SK-N-SH (cell line): Measurements from ENCODE around the gene KAT2A. TPM values are rescaled to one million over a fixed set of nuclear protein-coding genes. Genes with fewer than 3 reads are reported as not detected.

ENCODE experiments used
- CTCF ChIA-PET: fragments of 300-600, 350-600 bp; formaldehyde crosslinking; extraction: SDS; loops from one replicate; lab custom pipeline; 2021; lab: Yijun Ruan, JAX
- POLR2A ChIA-PET: fragments of 350-600 bp; sonication (Branson Sonifier 250); formaldehyde crosslinking; extraction: SDS; loops from one replicate; lab custom pipeline; 2020; ENCODE audit warnings: antibody characterized with exemption, inconsistent platforms; lab: Yijun Ruan, JAX
- DNase-seq: peaks from one replicate; pipeline ENCODE4 v3.0.0; 2012
- H2AFZ ChIP-seq: fragments of 200-600 bp; sonication (generic); 2 replicates; pipeline ENCODE4 v1.8.1; 2016; ENCODE audit warnings: antibody characterized with exemption, mild to moderate bottlenecking, low read depth
- H3F3A ChIP-seq: fragments of 200-600 bp; sonication (generic); replicated peaks from 2 replicates; pipeline ENCODE3; 2016; ENCODE audit warnings: antibody characterized with exemption, mild to moderate bottlenecking; ENCODE audit not compliant: insufficient read depth
- H3K27ac ChIP-seq, 2 experiments: fragments of 200-500 bp in 1 of 2; fragments of 200-600 bp in 1 of 2; sonication (Bioruptor generic) in 1 of 2; sonication (generic), shearing (Covaris generic) in 1 of 2; 2 replicates each; pipeline versions ENCODE4 v1.5.1 to v1.6.1; 2014 to 2016; ENCODE audit warnings: low read depth in 2 of 2, inconsistent platforms in 1 of 2, low read length in 1 of 2, mild to moderate bottlenecking in 1 of 2, mixed read lengths in 1 of 2
- H3K27me3 ChIP-seq: fragments of 200-600 bp; sonication (generic), shearing (Covaris generic); 2 replicates; pipeline ENCODE4 v1.6.1; 2016; ENCODE audit warnings: mixed run types; ENCODE audit not compliant: insufficient read depth
- H3K36me3 ChIP-seq, 2 experiments: fragments of 200-500 bp in 1 of 2; fragments of 200-600 bp in 1 of 2; sonication (Bioruptor generic) in 1 of 2; sonication (generic) in 1 of 2; replicated peaks in 1 of 2; 2 replicates each; pipeline versions ENCODE3 to v1.5.1; 2014 to 2016; ENCODE audit warnings: low read length in 1 of 2, mild to moderate bottlenecking in 1 of 2; ENCODE audit not compliant: insufficient read depth in 2 of 2, control insufficient read depth in 1 of 2
- H3K4me1 ChIP-seq, 2 experiments: fragments of 200-500 bp in 1 of 2; fragments of 200-600 bp in 1 of 2; sonication (Bioruptor generic) in 1 of 2; sonication (generic), shearing (Covaris generic) in 1 of 2; 2 replicates each; pipeline versions ENCODE4 v1.5.1 to v1.6.1; 2014 to 2016; ENCODE audit warnings: low read depth in 1 of 2, low read length in 1 of 2, mixed run types in 1 of 2; ENCODE audit not compliant: insufficient read depth in 2 of 2, control insufficient read depth in 1 of 2
- H3K4me2 ChIP-seq: fragments of 200-600 bp; sonication (generic), shearing (Covaris generic); 2 replicates; pipeline ENCODE4 v1.6.1; 2017; ENCODE audit warnings: mixed run types
- H3K4me3 ChIP-seq, 2 experiments: fragments of 200-500 bp in 1 of 2; fragments of 200-600 bp in 1 of 2; sonication (Bioruptor generic) in 1 of 2; sonication (generic), shearing (Covaris generic) in 1 of 2; 2 replicates each; pipeline versions ENCODE4 v1.5.1 to v1.8.1; 2014 to 2016; ENCODE audit warnings: low read depth in 2 of 2, inconsistent platforms in 1 of 2, low read length in 1 of 2, mild to moderate bottlenecking in 1 of 2, mixed read lengths in 1 of 2, moderate library complexity in 1 of 2
- H3K79me2 ChIP-seq: fragments of 200-600 bp; sonication (generic); 2 replicates; pipeline ENCODE4 v1.8.1; 2017; ENCODE audit warnings: mild to moderate bottlenecking; ENCODE audit not compliant: insufficient read depth
- H3K9ac ChIP-seq: fragments of 200-600 bp; sonication (generic); 2 replicates; pipeline ENCODE4 v1.6.1; 2017; ENCODE audit warnings: mixed run types
- H3K9me2 ChIP-seq: fragments of 200-600 bp; sonication (generic); 2 replicates; pipeline ENCODE4 v1.6.1; 2017; ENCODE audit warnings: mixed run types
- H3K9me3 ChIP-seq: fragments of 200-600 bp; sonication (generic); 2 replicates; pipeline ENCODE4 v1.6.1; 2017; ENCODE audit warnings: mixed run types, mild to moderate bottlenecking, moderate library complexity
- H4K20me1 ChIP-seq: fragments of 200-600 bp; sonication (generic); 2 replicates; pipeline ENCODE4 v1.6.1; 2017; ENCODE audit warnings: mild to moderate bottlenecking, mixed run types; ENCODE audit not compliant: insufficient read depth
- EZH2phosphoT487 ChIP-seq: fragments of 200-600 bp; sonication (generic); IDR thresholded peaks from 2 replicates; pipeline ENCODE4 v1.6.1; 2017; ENCODE audit warnings: low read depth, mixed run types, mild to moderate bottlenecking, antibody characterized with exemption, moderate library complexity, borderline replicate concordance
- FOXJ3 ChIP-seq: sonication (generic); formaldehyde crosslinking; IDR thresholded peaks from 2 replicates; pipeline ENCODE4 v1.5.1; 2020; ENCODE audit warnings: mild to moderate bottlenecking, missing genetic modification reagents
- FOXM1 ChIP-seq: IDR thresholded peaks from 2 replicates; pipeline ENCODE4 v1.4.0; 2012; ENCODE audit warnings: low read depth, mild to moderate bottlenecking
- IRF3 ChIP-seq: fragments of 150-350 bp; IDR thresholded peaks from 2 replicates; pipeline ENCODE4 v1.6.1; 2016; ENCODE audit warnings: mild to moderate bottlenecking, low read depth, low read length
- JUND ChIP-seq: IDR thresholded peaks from 2 replicates; pipeline ENCODE4 v1.4.0; 2012
- MEF2A ChIP-seq: IDR thresholded peaks from 2 replicates; pipeline ENCODE4 v1.4.0; 2012; ENCODE audit warnings: low read depth, borderline replicate concordance
- RAD21 ChIP-seq: IDR thresholded peaks from 2 replicates; pipeline ENCODE4 v1.6.1; 2012; ENCODE audit warnings: mild to moderate bottlenecking, low read length
- RXRA ChIP-seq: IDR thresholded peaks from 2 replicates; pipeline ENCODE4 v1.4.0; 2012; ENCODE audit warnings: low read depth, mild to moderate bottlenecking, borderline replicate concordance
- TCF12 ChIP-seq: IDR thresholded peaks from 2 replicates; pipeline ENCODE4 v1.4.0; 2012
- WGBS: methylation state at CpG from one replicate; pipeline ENCODE4 v1.1.6; 2017; ENCODE audit warnings: low lambda C conversion rate; 5-methylcytosine and 5-hydroxymethylcytosine counted together
- polyA plus RNA-seq, 3 experiments: library from polyadenylated mRNA; depleted of rRNA; stranded (reverse); fragments of >200 nt; gene quantifications; 2 replicates each; pipeline ENCODE4 v1.2.3, GENCODE V29; 2012

KAT2A gene
- polyA plus RNA-seq, 1 of the 3 experiments (the other 2 are of a cell fraction): 45.1 TPM

- H3K4me2 ChIP-seq: no peak overlapping the region
- TF ChIP-seq MEF2A: no peak
- TF ChIP-seq EZH2phosphoT487: no peak
- no peak for TF ChIP-seq FOXM1
- CTCF ChIA-PET: interaction anchor here (0.8 to 3.1 kb wide), 3 partner anchors 11 to 22 kb away, joined by 3 to 15 read pairs (median 11); no protein-coding TSS in a partner anchor
- no peak overlapping the region for H3K4me3 ChIP-seq
- H3F3A ChIP-seq: no peaks in the 10 kb centered on the region
- no peak overlapping the region for H3K27ac ChIP-seq
- H3K36me3 ChIP-seq: no peaks in the 10 kb centered on the region
- H4K20me1 ChIP-seq: no peaks in the 10 kb centered on the region
- no peak for DNase-seq
- H3K9me2 ChIP-seq: no peaks in the 10 kb centered on the region
- no peaks in the 10 kb centered on the region for H3K4me1 ChIP-seq
- POLR2A ChIA-PET: interaction anchor here (0.6 to 1.0 kb wide), 2 partner anchors 12 to 26 kb away, joined by 3 read pairs; no protein-coding TSS in a partner anchor
- 54% methylated on average over 2 of the region's 2 CpGs for WGBS
- H3K9me3 ChIP-seq: no peaks in the 10 kb centered on the region
- H2AFZ ChIP-seq: no peak overlapping the region
- H3K27me3 ChIP-seq: no peaks in the 10 kb centered on the region
- no peaks in the 10 kb centered on the region for H3K79me2 ChIP-seq
- H3K9ac ChIP-seq: no peak overlapping the region
Measured at GRCh38 chr17:42079541-42079940, 41.6 kb downstream of the KAT2A start.

GRCh38 chr17:42078396-42079043 lies 42.6 kb downstream of the KAT2A start:
- H3K9me2 ChIP-seq: no peaks in the 10 kb centered on the region
- TF ChIP-seq RAD21 (no peak), TCF12 (no peak)
- ChIA-PET CTCF (no interaction called here), POLR2A (no interaction called here)
- WGBS: 86% methylated on average over 8 of the region's 8 CpGs
- no peak overlapping the region for H2AFZ ChIP-seq
- H4K20me1 ChIP-seq: no peaks in the 10 kb centered on the region
- H3K9ac ChIP-seq: no peak overlapping the region
- no peaks in the 10 kb centered on the region for H3K4me1 ChIP-seq
- no peaks in the 10 kb centered on the region for H3K9me3 ChIP-seq
- H3K27me3 ChIP-seq: no peaks in the 10 kb centered on the region
- H3K79me2 ChIP-seq: no peaks in the 10 kb centered on the region
- peaks cover 3% of the 10 kb centered on the region for H3F3A ChIP-seq
- H3K4me2 ChIP-seq: no peak overlapping the region
- no peaks in the 10 kb centered on the region for H3K36me3 ChIP-seq
- no peak overlapping the region for H3K27ac ChIP-seq
- H3K4me3 ChIP-seq: no peak overlapping the region
- no peak for DNase-seq

GRCh38 chr17:42077755-42078154 lies 43.4 kb downstream of the KAT2A start:
- no peaks in the 10 kb centered on the region for H3K9me3 ChIP-seq
- no peaks in the 10 kb centered on the region for H3K9me2 ChIP-seq
- H3K27ac ChIP-seq: no peak overlapping the region
- no peak overlapping the region for H3K9ac ChIP-seq
- no peak for DNase-seq
- ChIA-PET CTCF (interaction anchor here (1.4 to 2.0 kb wide), 2 partner anchors 10 to 24 kb away, joined by 7 to 9 read pairs; no protein-coding TSS in a partner anchor), POLR2A (no interaction called here)
- no peaks in the 10 kb centered on the region for H3K4me1 ChIP-seq
- no peaks in the 10 kb centered on the region for H3K79me2 ChIP-seq
- no peaks in the 10 kb centered on the region for H3K36me3 ChIP-seq
- H4K20me1 ChIP-seq: no peaks in the 10 kb centered on the region
- H3F3A ChIP-seq: peaks cover 6% of the 10 kb centered on the region
- H2AFZ ChIP-seq: no peak overlapping the region
- H3K4me2 ChIP-seq: no peak overlapping the region
- 83% methylated on average over 5 of the region's 5 CpGs for WGBS
- TF ChIP-seq RXRA (no peak), FOXJ3 (CRISPR knock-in tag) (no peak), JUND (no peak), IRF3 (no peak), MEF2A (no peak)
- H3K27me3 ChIP-seq: no peaks in the 10 kb centered on the region
- no peak overlapping the region for H3K4me3 ChIP-seq
